ENCODE data around the gene CYP26B1. TPM values are rescaled to one million over a fixed set of nuclear protein-coding genes. Genes with fewer than 3 reads are reported as not detected.

Gene CYP26B1, protein sequence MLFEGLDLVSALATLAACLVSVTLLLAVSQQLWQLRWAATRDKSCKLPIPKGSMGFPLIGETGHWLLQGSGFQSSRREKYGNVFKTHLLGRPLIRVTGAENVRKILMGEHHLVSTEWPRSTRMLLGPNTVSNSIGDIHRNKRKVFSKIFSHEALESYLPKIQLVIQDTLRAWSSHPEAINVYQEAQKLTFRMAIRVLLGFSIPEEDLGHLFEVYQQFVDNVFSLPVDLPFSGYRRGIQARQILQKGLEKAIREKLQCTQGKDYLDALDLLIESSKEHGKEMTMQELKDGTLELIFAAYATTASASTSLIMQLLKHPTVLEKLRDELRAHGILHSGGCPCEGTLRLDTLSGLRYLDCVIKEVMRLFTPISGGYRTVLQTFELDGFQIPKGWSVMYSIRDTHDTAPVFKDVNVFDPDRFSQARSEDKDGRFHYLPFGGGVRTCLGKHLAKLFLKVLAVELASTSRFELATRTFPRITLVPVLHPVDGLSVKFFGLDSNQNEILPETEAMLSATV
- 0.44 and 2.7 TPM in 2 replicates for total RNA-seq

DNA sequence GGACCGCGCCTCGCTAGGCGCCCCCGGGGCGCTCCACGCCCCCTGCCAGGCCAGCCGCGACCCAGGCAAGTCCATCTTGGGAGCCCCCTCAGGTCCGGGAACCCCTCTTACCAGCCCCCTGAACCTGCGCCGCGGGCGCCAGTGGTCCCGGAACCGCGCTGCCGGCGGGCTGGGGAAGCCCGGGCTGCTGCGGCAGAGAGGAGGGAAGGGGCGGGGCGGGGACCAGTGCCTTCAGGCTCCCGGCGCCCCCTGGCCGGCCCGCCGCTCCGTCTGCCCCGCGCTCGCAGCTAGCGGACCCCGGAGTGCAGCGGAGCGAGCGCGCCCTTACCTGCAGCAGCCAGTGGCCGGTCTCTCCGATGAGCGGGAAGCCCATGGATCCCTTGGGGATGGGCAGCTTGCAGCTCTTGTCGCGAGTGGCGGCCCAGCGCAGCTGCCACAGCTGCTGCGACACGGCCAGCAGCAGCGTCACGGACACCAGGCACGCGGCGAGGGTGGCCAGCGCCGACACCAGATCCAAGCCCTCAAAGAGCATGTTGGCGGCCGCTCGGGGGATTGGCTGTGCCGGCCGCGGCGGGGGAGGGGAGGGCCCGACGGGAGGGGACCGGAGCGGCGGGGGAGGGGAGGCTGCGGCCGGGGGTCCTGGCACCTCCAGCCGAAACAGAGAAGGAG is at the start of gene CYP26B1:
Gene CYP26B1, minus strand, starts transcription at position 560 of the 669 bp plus-strand sequence. Its CDS starts 28 bp downstream, at position 532.
- DNase-seq (ENCODE audit: extremely low read depth, low read depth, low spot score) = no peak

DNA sequence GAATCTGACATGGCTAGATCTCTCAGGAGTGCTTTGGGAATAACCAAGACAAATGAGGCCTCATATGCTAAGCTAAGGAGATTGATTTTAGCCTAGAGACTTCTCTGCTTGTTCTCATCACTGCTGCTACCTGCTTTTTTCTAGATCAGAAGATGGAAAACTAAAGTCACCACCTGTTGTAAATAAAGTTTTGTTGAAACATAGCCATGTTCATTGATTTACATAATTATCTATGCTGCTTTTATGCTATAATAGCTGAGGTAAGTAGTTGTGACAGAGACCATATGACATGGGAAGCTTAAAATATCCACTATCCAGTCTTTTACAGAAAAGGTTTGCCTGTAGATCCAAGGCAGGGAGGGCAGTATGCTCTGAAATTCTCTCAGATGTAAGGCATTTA is 46.1 kb upstream of the CYP26B1 start:
- no peak for DNase-seq (ENCODE audit: extremely low read depth, low read depth, low spot score)

DNA sequence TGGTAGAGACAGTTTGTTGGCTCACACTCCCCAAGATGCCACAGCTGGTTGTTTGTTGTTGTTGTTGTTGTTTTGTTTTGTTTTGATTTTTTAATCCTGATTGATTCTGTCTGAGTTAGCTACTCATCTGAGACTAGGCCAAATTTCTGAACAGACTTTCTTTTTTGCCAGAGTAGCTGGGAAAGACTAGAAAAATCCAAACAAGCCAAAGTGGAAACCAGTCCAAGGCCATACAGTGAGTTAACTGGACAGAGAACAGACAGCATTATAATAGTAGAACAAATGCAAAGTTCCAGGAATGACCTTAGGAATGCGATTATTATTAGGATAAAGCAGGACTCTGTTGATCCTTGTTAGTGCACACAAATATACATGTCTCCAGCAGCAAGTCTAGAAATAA is 43.8 kb upstream of the CYP26B1 start:
- DNase-seq (ENCODE audit: extremely low read depth, low read depth, low spot score) = no peak

DNA sequence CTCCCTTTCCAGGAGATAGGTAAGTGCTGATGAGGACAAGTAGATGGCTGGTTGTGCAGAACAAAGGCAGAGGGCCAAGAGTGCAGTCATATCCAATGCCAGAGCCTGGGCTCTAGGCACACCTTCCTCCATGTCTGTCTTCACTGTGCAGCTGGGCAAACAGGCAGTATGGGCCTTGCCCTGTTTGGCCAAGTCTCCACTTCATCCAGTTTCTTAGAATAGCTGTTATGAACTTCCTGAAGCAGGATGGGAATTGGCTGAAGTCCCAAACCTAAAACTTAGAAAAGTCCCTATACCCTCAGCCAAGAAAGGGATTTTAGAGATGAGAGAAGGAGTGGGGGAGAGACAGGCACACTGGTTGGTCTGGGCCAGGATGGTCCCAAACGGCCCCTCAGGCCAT is 37.5 kb upstream of the CYP26B1 start:
- no peak for DNase-seq (ENCODE audit: extremely low read depth, low read depth, low spot score)

DNA sequence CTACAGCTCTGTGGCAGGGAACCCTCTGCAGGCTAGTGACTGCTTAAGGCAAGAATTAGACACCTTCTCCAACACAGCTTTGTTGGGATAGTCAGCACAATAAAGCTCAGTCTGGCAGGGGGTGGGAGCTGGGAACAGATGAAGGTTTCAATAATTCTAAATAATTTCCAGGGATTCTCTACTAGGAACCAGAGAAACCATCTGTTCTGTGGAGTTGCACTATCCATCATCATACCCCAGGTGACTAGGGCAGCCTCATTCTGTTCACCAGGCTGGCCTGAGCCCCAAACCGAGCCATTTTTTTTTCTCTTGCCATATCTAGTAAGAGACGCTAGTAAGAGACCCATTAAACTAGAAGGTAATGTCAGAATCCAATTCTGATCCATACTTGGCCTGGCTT is 35.8 kb upstream of the CYP26B1 start:
- DNase-seq (ENCODE audit: extremely low read depth, low read depth, low spot score) = no peak

DNA sequence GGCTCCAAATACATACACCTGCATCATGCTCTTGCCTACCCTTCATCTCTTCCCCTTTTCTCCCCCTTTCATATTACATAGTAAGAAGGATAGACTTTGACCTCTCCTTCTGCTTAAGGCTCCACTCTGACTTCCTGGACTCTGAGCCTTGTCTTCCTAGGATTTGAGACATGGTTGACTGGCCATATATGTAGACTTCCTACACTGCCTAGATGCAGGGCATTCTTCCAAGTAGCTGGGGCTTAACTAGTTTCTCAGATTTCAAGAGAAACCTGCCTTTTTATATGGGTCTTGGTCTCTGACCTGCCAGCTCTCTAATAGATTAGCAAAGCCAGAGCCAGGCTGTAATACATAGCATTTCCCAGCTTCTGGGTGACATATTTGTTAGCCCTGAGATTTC is 35.4 kb upstream of the CYP26B1 start:
- DNase-seq (ENCODE audit: extremely low read depth, low read depth, low spot score) = no peak

DNA sequence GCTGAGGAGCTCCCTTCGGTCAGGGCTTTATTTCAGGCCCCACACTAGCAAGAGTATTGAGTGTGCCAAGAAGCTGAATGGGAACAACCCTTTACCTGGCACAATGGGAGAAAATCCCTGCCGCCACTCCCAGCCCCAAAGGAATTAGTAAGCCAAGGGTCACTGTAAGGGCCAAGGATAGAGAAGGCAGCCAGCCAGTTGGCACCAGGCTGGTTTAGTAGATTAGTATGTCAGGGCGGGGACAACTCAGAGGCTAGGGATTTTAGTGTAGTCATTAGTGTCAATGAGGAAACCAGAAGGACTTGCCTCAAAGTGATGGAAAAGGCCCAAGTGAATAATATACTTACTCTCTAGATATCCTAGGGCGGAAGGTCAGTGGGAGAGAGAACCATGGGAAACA is 34.9 kb upstream of the CYP26B1 start:
- DNase-seq (ENCODE audit: extremely low read depth, low read depth, low spot score) = no peak

DNA sequence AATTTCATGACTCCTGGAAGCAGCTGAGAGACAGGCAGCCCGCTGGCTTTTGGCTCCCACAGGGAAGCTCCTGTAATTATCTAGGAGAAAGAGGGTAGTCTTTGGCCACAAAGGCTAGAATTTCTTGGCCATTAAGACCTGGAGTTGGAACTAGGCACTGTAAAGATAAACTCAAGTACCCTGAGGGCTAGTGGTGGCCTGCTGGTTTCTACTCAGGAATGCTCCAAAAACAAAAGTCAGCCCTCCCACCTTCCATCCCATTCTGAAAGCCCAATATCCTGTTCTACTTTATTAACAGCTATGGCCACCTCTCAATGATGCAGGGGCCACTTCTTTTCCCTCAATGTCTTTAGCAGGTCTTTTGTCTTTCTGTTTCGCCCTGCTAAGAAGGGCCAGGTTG is 34.0 kb upstream of the CYP26B1 start:
- DNase-seq (ENCODE audit: extremely low read depth, low read depth, low spot score) = no peak

DNA sequence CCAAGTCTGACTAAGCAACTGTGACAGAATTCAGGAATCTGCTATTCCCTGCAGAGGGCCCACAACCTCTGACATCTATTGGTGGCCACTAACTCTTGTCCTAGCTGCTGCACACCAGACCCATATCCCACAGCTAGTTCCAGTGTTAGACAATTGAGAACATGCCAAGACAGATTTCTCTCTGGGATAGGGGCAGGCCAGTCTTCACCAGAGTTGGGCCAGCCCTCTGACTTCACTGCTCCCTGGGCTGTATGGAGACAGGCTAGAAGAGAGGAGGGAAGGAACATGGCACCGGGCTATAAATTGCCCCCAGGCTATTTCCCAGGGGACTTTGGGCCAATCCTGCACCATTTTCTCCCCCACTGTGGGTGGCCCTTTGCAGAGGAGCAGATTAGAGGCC is 32.7 kb upstream of the CYP26B1 start:
- no peak for DNase-seq (ENCODE audit: extremely low read depth, low read depth, low spot score)

DNA sequence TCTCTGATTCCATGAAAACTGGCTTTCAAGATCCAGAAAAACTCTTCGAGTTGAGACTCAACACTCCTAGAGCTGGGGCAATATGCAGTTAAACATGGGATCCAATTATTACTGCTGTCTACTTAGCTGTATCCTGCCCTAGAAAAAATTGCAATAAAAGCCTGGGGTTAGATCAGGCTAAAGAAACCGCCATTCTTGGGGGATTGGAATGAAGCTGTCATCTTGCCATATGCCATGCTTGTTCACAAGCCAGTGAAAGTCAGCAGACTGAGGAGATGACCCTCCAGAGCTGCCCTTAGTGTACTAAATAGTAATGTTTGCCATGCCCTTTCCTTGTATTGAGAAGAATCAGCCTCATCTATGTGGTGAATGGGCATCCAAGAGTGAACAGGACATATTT is 30.9 kb upstream of the CYP26B1 start:
- no peak for DNase-seq (ENCODE audit: extremely low read depth, low read depth, low spot score)

DNA sequence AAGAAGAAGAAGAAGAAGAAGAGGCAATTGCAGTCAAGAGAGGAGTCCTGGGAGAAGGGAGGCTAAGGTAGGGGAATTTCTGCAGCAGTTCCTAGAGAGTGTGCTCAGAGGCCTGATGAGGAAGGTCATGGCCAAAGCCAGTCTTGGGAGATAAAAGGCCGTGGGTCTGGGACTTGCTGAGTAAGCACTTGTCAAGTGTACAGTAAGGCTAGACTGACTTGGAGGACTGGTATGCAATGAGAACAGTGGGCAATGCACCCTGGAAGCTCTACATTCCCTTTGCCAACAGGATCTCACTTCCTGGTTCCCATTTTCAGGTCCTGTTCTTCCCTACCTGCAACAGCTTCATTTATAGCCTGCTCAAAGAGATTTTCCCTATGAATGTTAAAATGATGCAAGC is 28.6 kb upstream of the CYP26B1 start:
- DNase-seq (ENCODE audit: extremely low read depth, low read depth, low spot score) = no peak

DNA sequence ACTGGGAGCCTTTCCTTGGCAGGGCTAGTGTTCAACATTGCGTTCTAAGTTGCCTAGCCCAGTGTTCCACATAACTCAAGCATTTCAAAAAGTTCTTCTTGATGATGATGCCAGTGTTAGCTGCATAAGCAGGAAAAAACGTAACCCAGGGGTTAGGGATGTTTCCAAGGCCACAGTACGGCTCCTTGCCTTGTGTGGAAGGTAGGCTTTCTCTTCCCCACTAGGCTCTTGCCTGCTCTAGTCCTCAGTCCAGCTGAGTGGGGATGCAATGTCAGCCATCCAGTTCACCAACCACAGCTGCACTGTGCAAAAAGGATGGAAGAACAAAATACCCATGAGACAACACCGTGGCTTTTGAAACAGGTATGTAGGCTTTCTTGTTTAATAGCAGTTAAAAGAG is 28.0 kb upstream of the CYP26B1 start:
- DNase-seq (ENCODE audit: extremely low read depth, low read depth, low spot score) = no peak

DNA sequence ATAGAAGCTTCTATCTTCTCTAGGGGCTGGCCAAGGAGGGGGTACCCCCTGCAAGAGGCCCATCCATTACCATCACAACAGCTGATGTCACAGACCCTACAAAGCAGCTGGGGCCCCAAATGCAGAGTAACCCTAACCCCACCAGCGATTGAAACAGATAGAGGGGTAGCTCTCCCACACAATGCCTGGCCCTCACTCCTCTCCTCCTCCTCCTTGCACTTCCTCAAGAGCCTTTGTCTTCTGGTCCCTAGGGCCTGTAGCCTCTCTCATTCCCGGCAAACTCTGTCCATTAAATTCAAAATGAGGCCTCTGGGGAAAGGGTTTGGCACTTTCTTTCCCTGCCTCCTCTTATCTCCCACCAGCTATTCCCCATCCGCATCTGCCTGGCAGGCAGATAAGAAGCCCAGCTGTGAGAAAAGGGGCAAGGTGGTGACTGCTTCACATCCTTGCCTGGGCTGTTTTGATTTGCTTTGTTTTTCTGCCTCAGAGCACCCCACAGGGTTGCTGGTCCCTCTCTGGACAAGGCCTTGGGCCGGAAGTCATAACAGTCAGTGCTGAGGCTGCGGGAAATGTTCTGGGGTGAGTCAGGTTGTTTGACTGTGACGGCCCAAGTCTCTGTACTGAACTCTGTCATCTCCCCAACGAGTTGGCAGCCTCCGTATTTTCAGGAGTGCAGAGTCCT is 26.1 kb upstream of the CYP26B1 start:
- no peak for DNase-seq (ENCODE audit: extremely low read depth, low read depth, low spot score)

DNA sequence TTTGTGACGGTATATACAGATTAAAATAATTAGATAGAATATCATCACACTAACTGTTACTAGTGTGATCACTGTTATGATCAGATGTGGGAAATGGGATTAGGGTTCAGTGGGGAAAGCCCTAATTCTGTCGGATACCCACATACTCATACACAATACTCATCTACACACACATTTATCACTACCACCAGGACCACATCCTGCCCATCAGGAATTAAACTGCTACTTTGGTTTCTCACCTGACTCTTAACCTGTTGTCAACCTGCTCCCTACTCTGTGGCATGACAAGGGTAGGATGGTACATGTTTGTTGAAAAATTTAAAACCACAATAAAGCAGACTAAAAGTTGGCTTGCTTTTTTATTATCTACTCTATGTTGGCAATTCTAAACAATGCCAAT is 24.8 kb upstream of the CYP26B1 start:
- DNase-seq (ENCODE audit: extremely low read depth, low read depth, low spot score) = no peak

DNA sequence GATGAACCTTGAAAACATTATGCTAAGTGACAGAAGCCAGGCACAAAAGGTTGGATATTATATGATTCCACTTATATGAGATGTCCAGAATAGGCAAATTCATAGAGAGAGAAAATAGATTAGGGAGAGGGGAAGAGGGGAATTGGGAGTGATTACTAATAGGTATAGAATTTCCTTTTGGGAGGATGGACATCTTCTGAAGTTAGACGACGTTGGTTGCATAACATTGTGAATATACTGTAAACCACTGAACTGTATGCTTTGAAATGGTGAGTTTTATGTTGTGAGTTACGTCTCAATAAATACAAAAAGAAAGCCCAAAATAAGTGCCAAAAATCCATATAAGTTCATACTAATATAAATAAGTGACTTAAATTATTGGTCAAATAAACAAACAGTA is 18.6 kb upstream of the CYP26B1 start:
- no peak for DNase-seq (ENCODE audit: extremely low read depth, low read depth, low spot score)

DNA sequence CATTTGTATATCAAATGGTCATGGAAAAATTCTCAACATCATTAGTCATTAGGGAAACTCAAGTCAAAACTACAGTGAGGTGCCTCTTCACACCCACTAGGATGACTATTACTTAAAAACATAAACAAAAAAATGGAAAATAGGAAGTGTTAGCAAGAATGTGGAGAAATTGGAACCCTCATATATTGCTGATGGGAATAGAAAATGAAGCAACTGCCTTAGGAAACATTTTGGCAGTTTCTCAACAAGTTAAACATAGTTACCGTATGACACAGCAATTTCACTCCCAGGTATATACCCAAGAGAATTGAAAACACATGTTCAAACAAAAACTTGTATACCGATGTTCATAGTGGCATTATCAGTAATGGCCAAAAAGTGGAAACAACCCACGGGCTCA is 18.1 kb upstream of the CYP26B1 start:
- DNase-seq (ENCODE audit: extremely low read depth, low read depth, low spot score) = no peak

DNA sequence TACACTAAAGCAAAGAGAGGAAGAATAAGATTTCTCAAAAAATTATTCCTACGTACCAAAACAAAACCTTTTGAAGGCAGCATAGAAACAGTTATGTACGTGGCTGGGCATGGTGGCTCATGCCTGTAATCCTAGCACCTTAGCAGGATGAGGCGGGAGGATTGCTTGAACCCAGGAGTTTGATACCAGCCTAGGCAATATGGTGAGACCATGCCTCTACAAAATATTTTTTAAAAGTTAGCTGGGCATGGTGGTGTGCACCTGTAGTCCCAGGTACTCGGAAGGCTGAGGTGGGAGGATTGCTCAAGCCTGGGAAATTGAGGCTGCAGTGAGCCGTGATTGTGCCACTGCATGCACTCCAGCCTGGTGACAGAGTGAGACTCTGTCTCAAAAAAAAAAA is 14.9 kb upstream of the CYP26B1 start:
- no peak for DNase-seq (ENCODE audit: extremely low read depth, low read depth, low spot score)

DNA sequence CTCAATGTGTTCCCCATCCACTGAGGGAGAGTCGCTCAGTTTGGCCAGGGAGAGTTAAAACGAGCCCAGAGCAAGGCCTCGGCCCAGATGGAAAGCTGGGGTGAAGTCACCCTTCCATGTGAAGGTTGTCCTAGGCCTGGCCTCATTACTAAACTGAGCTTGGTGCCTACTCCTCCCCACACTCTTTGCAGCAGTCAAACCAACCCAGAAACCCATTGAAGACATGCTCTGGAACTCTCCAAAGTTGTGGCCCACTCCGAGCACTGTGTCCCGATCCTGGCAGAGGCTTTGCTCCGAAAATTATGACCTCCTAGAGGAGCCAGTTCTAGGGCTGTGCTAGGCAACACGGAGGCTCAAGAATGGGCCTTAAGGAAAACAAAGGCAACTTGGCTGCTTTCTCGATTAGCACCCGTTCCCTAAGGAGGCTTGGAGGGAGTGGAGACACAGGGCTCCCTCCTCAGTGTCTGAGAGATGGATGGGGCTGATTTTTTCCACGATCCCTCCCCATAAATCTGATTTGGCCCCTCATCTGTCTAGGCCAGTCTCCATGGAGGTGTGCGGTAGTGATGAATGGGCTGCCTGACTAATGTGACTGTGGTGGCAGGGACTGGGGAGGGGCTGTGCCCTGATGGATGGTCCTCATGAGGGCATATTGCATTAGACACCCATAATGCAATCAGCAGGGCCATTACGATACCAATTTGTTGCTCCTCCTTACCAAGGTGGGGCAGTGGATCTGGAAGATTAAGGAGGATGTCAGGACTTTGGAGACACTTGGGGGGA is 11.7 kb upstream of the CYP26B1 start:
- no peak for DNase-seq (ENCODE audit: extremely low read depth, low read depth, low spot score)

DNA sequence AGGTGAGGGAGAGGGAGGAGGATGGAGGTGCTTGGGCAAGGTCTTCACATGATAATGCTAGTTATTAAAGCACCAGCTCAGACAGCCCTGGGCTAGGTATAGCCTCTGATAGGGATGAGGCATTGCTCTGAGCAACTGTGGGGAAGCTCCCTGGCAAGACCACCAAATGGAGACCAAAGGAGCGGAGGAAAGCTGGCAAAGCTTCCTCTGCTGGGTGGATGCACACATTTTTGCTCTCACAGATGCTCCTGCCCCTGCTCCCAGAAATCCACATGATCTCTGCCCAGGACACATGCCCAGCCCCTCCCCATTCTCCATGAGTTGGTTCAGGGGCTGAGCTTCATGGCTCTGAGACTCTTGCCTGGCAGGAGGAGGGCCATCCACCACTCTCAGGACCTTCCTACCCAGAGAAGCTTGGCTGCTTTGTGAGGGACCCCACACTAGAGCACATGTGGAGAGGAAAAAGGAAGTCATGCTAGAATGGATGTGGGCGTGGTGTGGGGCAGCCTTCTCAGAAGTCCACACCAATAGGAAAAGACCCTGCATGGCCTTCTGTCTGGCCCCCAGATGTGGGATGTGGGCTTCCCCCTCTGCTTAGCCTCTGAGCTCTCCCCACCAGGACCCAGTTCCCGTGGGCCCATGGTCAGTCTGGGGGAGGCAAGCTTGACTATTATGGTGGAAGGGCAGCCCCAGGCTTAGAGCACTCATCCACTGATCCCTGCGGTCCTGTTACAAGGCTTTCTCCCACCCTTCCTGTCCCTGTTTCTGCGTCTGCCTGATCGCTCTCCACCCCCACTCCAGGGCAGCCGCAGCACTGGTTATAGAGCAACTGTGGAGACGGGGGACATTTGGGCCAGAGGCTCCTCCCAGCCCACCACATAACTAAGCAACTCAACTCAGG is 10.5 kb upstream of the CYP26B1 start:
- no peak for DNase-seq (ENCODE audit: extremely low read depth, low read depth, low spot score)

DNA sequence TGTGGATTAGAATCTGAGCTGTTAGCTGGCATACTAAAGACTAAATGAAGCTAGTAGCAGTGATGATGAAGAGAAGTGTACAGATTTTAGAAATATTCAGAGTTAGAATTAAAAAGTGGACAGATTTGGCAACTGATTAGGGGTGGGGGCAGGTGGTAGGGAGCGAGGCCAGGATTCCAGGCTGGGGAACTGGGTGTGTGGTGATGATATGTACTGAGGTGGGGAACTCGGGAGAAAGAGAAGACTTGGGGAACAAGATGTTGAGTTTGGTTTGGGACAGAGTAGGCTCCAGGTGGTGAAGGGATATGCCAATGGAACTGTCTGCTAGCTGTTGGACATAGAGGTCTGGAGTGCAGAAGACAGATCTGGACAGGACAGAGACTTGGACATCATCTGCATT is 9.2 kb upstream of the CYP26B1 start:
- no peak for DNase-seq (ENCODE audit: extremely low read depth, low read depth, low spot score)
